ENCODE measurements around the gene RNF112. TPM values are rescaled to one million over a fixed set of nuclear protein-coding genes. Genes with fewer than 3 reads are reported as not detected.

RNF112 gene
- polyA plus RNA-seq, 1 donor from 2014 or later: 33.3 TPM

- no peaks in the 10 kb centered on the region for H3K36me3 ChIP-seq (ENCODE audit: insufficient read depth, low read length)
- no peaks in the 10 kb centered on the region for H3F3A ChIP-seq (ENCODE audit: insufficient read depth, low read length, poor library complexity, severe bottlenecking)
- peaks cover 19% of the 10 kb centered on the region for H3K79me2 ChIP-seq (replicated peaks; ENCODE audit: insufficient read depth, low read length)
- H3K9ac ChIP-seq (ENCODE audit: low read length): peak overlapping the region; percentile 77
- peak overlapping the region; percentile 70 for H3K4me2 ChIP-seq (ENCODE audit: low read length)
- no peaks in the 10 kb centered on the region for H3K9me2 ChIP-seq (ENCODE audit: insufficient read depth, low read length)
- peak overlapping the region; percentile 81 for H3K27ac ChIP-seq (ENCODE audit: low read length)
- peak; percentile 79 for TF ChIP-seq TAF1 (IDR thresholded peaks at IDR 0.05; ENCODE audit: low read depth)
- peak; percentile 58 for TF ChIP-seq MXI1 (conservative IDR thresholded peaks at IDR 0.05; ENCODE audit: poor library complexity, severe bottlenecking)
- TF ChIP-seq, protein P1, sequence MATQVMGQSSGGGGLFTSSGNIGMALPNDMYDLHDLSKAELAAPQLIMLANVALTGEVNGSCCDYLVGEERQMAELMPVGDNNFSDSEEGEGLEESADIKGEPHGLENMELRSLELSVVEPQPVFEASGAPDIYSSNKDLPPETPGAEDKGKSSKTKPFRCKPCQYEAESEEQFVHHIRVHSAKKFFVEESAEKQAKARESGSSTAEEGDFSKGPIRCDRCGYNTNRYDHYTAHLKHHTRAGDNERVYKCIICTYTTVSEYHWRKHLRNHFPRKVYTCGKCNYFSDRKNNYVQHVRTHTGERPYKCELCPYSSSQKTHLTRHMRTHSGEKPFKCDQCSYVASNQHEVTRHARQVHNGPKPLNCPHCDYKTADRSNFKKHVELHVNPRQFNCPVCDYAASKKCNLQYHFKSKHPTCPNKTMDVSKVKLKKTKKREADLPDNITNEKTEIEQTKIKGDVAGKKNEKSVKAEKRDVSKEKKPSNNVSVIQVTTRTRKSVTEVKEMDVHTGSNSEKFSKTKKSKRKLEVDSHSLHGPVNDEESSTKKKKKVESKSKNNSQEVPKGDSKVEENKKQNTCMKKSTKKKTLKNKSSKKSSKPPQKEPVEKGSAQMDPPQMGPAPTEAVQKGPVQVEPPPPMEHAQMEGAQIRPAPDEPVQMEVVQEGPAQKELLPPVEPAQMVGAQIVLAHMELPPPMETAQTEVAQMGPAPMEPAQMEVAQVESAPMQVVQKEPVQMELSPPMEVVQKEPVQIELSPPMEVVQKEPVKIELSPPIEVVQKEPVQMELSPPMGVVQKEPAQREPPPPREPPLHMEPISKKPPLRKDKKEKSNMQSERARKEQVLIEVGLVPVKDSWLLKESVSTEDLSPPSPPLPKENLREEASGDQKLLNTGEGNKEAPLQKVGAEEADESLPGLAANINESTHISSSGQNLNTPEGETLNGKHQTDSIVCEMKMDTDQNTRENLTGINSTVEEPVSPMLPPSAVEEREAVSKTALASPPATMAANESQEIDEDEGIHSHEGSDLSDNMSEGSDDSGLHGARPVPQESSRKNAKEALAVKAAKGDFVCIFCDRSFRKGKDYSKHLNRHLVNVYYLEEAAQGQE (IDR thresholded peaks at IDR 0.05; ENCODE audit: borderline replicate concordance): no peak
- peak; percentile 51 for TF ChIP-seq CTCF (IDR thresholded peaks at IDR 0.05; ENCODE audit: poor library complexity, severe bottlenecking)
- TF ChIP-seq EZH2 (IDR thresholded peaks at IDR 0.05; ENCODE audit: borderline replicate concordance, insufficient read depth, low read length, poor library complexity, severe bottlenecking): no peak
- TF ChIP-seq SMC3 (conservative IDR thresholded peaks at IDR 0.05; ENCODE audit: poor library complexity): peak; percentile 46
- peak; percentile 45 for TF ChIP-seq EP300 (conservative IDR thresholded peaks at IDR 0.05; ENCODE audit: poor library complexity, severe bottlenecking)
- TF ChIP-seq POLR2AphosphoS5 (IDR thresholded peaks at IDR 0.05): peak; percentile 59
- peak; percentile 29 for TF ChIP-seq RAD21 (conservative IDR thresholded peaks at IDR 0.05)
- no peaks in the 10 kb centered on the region for H4K20me1 ChIP-seq (ENCODE audit: insufficient read depth)
- H3K9me3 ChIP-seq (ENCODE audit: low read length): no peaks in the 10 kb centered on the region
- H2AFZ ChIP-seq (ENCODE audit: low read depth, low read length): peak overlapping the region; percentile 73
- H3K27me3 ChIP-seq (ENCODE audit: insufficient read depth, low read depth, low read length): no peaks in the 10 kb centered on the region
- H3K4me3 ChIP-seq (ENCODE audit: low read length): peak overlapping the region; percentile 80
These were observed 33.2 kb upstream of the RNF112 start for GRCh38 chr17:19377602-19378415.

DNA sequence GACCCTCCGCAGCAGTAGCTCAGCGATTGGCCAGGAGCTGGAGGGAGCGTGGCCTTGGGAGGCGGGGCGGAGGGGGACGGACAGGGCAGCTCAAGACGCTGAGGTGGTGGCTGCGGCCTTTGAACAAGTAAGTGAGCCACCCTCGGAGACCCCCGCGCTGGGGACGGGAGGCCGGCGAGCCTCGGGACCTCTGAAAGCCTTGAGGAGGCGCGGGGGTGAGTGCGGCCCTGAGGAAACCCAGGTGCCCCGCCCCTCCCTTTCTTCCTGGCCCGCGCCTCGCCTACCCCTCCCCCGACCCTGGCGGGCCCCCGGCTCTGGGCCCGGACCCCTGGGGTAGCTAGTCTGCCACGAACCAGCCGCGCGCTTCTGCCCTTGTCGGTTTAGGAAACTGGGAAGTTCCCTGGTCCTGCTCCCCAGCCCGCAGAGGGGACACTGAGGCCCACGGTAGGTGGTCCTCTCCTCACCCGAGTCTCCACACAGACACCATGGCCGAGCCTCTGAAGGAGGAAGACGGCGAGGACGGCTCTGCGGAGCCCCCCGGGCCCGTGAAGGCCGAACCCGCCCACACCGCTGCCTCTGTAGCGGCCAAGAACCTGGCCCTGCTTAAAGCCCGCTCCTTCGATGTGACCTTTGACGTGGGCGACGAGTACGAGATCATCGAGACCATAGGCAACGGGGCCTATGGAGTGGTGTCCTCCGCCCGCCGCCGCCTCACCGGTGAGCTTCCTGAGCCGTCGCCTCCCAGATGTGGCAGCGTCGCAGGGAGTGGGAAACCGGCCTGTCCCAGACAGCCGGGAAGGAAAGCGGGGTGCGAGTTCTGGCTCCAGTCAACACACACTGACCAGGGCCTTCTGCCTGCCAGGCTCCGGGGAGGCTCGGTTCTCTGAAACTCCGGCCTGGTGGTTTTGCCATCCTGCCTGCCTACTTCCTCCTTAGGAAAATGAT, 32.3 kb upstream of the RNF112 start, which contains the start of gene MAPK7:
TSS of gene MAPK7 (plus strand) at position 83 of the 945 bp plus-strand sequence. CDS start at position 486, 403 bp downstream.
- Histone ChIP-seq H4K20me1 (ENCODE audit: insufficient read depth) (no peaks in the 10 kb centered on the region), H3K36me3 (ENCODE audit: insufficient read depth, low read length) (peaks cover 3% of the 10 kb centered on the region), H3K4me3 (ENCODE audit: low read length) (peak within 1 kb of the TSS; percentile 80), H3K79me2 (replicated peaks; ENCODE audit: insufficient read depth, low read length) (peaks cover 19% of the 10 kb centered on the region), H3K27ac (ENCODE audit: low read length) (peak within 1 kb of the TSS; percentile 81), H3K9ac (ENCODE audit: low read length) (peak within 1 kb of the TSS; percentile 77), H3F3A (ENCODE audit: insufficient read depth, low read length, poor library complexity, severe bottlenecking) (no peaks in the 10 kb centered on the region), H2AFZ (ENCODE audit: low read depth, low read length) (peak within 1 kb of the TSS; percentile 73), H3K9me2 (ENCODE audit: insufficient read depth, low read length) (no peaks in the 10 kb centered on the region), H3K4me2 (ENCODE audit: low read length) (peak within 1 kb of the TSS; percentile 86), H3K27me3 (ENCODE audit: insufficient read depth, low read depth, low read length) (no peaks in the 10 kb centered on the region), H3K9me3 (ENCODE audit: low read length) (no peaks in the 10 kb centered on the region)
- TF ChIP-seq MXI1 (conservative IDR thresholded peaks at IDR 0.05; ENCODE audit: poor library complexity, severe bottlenecking) (peak; percentile 16), EZH2 (IDR thresholded peaks at IDR 0.05; ENCODE audit: borderline replicate concordance, insufficient read depth, low read length, poor library complexity, severe bottlenecking) (no peak)

All from neural cell (in vitro differentiated cells).